PC-3 (cell line): ENCODE measurements around the gene CACNA2D2. TPM values are rescaled to one million over a fixed set of nuclear protein-coding genes. Genes with fewer than 3 reads are reported as not detected.
A peak's percentile ranks its signal among the peaks of the same experiment; 100 is the strongest.

Experiments
- ATAC-seq: fragments of 200-7000 bp; cut with Tn5 transposase; 2 replicates; pipeline ENCODE4 v1.9.1; 2020; ENCODE audit warnings: mild to moderate bottlenecking, moderate library complexity
- BruUV-seq: library from RNA; stranded (reverse); fragments of 400-500 nt; replicated peaks from 2 replicates; lab custom pipeline; 2021; lab: Mats Ljungman, UMichigan
- CTCF ChIA-PET: fragments of 300-600 bp; sonication (Branson Sonifier 250); formaldehyde crosslinking; loops from one replicate; lab custom pipeline; 2022; ENCODE audit warnings: antibody characterized with exemption; lab: Charles Lee
- POLR2A ChIA-PET: fragments of 300-600 bp; sonication (Branson Sonifier 250); formaldehyde crosslinking; loops from one replicate; lab custom pipeline; 2022; ENCODE audit warnings: antibody characterized with exemption; ENCODE audit not compliant: unreplicated experiment; lab: Charles Lee
- DNase-seq: peaks from one replicate; pipeline ENCODE4 v3.0.0-alpha.2; 2015
- H2AFZ ChIP-seq: fragments of 300-600 bp; sonication (generic); 2 replicates; pipeline ENCODE4 v1.6.0; 2016; ENCODE audit warnings: antibody characterized with exemption, low read length
- H3F3A ChIP-seq: fragments of 300-600 bp; sonication (generic); one replicate; pipeline ENCODE4 v1.6.0; 2017; ENCODE audit warnings: antibody characterized with exemption, low read length, control low read depth, mild to moderate bottlenecking; ENCODE audit not compliant: unreplicated experiment
- H3K27ac ChIP-seq: fragments of 300-600 bp; sonication (generic); 2 replicates; pipeline ENCODE4 v1.5.1; 2016; ENCODE audit warnings: mild to moderate bottlenecking, low read length
- H3K27me3 ChIP-seq: fragments of 300-600 bp; sonication (generic); 2 replicates; pipeline ENCODE4 v1.6.1; 2016; ENCODE audit warnings: low read length, mixed read lengths
- H3K36me3 ChIP-seq: fragments of 300-600 bp; sonication (generic); 2 replicates; pipeline ENCODE4 v1.6.1; 2016; ENCODE audit warnings: low read depth, mixed run types, low read length, mixed read lengths
- H3K4me1 ChIP-seq: fragments of 300-600 bp; sonication (generic); 2 replicates; pipeline ENCODE4 v1.5.1; 2016; ENCODE audit warnings: low read length; ENCODE audit not compliant: insufficient read depth
- H3K4me2 ChIP-seq: fragments of 300-600 bp; sonication (generic); 2 replicates; pipeline ENCODE4 v1.6.0; 2016; ENCODE audit warnings: low read length
- H3K4me3 ChIP-seq: fragments of 300-600 bp; sonication (generic); 2 replicates; pipeline ENCODE4 v1.5.1; 2016; ENCODE audit warnings: mild to moderate bottlenecking, low read length, mixed read lengths
- H3K79me2 ChIP-seq: fragments of 300-600 bp; sonication (generic); 2 replicates; pipeline ENCODE4 v1.6.1; 2017; ENCODE audit warnings: low read length, mixed read lengths
- H3K9ac ChIP-seq: fragments of 300-600 bp; sonication (generic); 2 replicates; pipeline ENCODE4 v1.6.0; 2016; ENCODE audit warnings: mild to moderate bottlenecking, low read length
- H3K9me2 ChIP-seq: fragments of 300-600 bp; sonication (generic); replicated peaks from 2 replicates; pipeline ENCODE4 v1.6.1; 2016; ENCODE audit warnings: mixed run types, low read length, mixed read lengths
- H3K9me3 ChIP-seq: fragments of 300-600 bp; sonication (generic); 2 replicates; pipeline ENCODE4 v1.6.1; 2016; ENCODE audit warnings: low read length, mixed read lengths
- H4K20me1 ChIP-seq: fragments of 300-600 bp; sonication (generic); 2 replicates; pipeline ENCODE4 v1.6.1; 2016; ENCODE audit warnings: low read length, mixed read lengths
- EZH2 ChIP-seq: fragments of 300-600 bp; sonication (generic); IDR thresholded peaks from one replicate; pipeline ENCODE4 v1.6.1; 2017; ENCODE audit warnings: antibody characterized with exemption, mild to moderate bottlenecking, low read length; ENCODE audit not compliant: unreplicated experiment
- EZH2phosphoT487 ChIP-seq: fragments of 300-600 bp; sonication (generic); IDR thresholded peaks from 2 replicates; pipeline ENCODE4 v1.6.1; 2018; ENCODE audit warnings: mild to moderate bottlenecking, antibody characterized with exemption, low read length, borderline replicate concordance
- intact Hi-C: fragments of 100-400 bp; cut with micrococcal nuclease; formaldehyde crosslinking; loops from 2 replicates; pipeline ENCODE4 v1.9.0; 2023
- total RNA-seq: library from RNA; depleted of rRNA; stranded (reverse); fragments of >200 nt; gene quantifications from 2 replicates; pipeline ENCODE4 v1.2.3, GENCODE V29; 2014
- TF ChIP-seq, protein P1 (sequence below): fragments of 300-600 bp; sonication (generic); conservative IDR thresholded peaks from 2 replicates; pipeline ENCODE4 v1.5.1; 2017; ENCODE audit warnings: antibody characterized with exemption, low read depth, mild to moderate bottlenecking, low read length

The CACNA2D2 gene
- total RNA-seq, 1 experiment from 2014 or later, result 0.44 TPM

DNA sequence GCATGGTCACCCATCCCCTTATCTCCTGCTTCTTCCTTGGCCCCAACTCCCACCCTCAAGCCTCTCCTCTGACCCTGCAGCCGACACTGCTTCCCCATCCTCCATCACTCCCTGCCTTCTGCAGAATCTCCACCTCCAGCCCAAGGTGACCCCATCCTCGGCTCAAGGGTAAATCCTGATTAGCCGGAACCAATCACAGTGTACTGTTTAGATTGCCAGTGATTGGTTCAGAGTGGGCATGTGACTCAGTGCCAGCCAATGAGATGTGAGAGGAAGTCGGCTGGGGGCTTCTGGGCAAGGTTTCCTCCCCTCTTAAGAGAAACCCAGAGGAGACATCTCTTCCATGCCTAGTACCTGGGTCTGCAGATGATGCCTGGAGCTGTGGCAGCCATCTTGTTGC is 10.3 kb downstream of the CACNA2D2 start:
- no peak for TF ChIP-seq EZH2
- TF ChIP-seq, protein P1, sequence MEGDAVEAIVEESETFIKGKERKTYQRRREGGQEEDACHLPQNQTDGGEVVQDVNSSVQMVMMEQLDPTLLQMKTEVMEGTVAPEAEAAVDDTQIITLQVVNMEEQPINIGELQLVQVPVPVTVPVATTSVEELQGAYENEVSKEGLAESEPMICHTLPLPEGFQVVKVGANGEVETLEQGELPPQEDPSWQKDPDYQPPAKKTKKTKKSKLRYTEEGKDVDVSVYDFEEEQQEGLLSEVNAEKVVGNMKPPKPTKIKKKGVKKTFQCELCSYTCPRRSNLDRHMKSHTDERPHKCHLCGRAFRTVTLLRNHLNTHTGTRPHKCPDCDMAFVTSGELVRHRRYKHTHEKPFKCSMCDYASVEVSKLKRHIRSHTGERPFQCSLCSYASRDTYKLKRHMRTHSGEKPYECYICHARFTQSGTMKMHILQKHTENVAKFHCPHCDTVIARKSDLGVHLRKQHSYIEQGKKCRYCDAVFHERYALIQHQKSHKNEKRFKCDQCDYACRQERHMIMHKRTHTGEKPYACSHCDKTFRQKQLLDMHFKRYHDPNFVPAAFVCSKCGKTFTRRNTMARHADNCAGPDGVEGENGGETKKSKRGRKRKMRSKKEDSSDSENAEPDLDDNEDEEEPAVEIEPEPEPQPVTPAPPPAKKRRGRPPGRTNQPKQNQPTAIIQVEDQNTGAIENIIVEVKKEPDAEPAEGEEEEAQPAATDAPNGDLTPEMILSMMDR, result no peak
- TF ChIP-seq EZH2phosphoT487, result no peak
- Histone ChIP-seq H3K36me3 (no peaks in the 10 kb centered on the region), H4K20me1 (no peaks in the 10 kb centered on the region), H3K9me3 (no peaks in the 10 kb centered on the region), H3K9ac (no peak overlapping the region), H3K4me2 (no peak overlapping the region), H3K4me1 (no peaks in the 10 kb centered on the region), H3K79me2 (no peaks in the 10 kb centered on the region), H3K27ac (no peak overlapping the region), H3K9me2 (no peaks in the 10 kb centered on the region), H3K27me3 (no peaks in the 10 kb centered on the region), H3F3A (no peaks in the 10 kb centered on the region), H3K4me3 (no peak overlapping the region), H2AFZ (no peak overlapping the region)
- CTCF ChIA-PET, result no interaction called here
- no TSS peak for BruUV-seq
- ATAC-seq (no peak), DNase-seq (no peak)
- intact Hi-C loops, result no loop called here
- POLR2A ChIA-PET, result no interaction called here

DNA sequence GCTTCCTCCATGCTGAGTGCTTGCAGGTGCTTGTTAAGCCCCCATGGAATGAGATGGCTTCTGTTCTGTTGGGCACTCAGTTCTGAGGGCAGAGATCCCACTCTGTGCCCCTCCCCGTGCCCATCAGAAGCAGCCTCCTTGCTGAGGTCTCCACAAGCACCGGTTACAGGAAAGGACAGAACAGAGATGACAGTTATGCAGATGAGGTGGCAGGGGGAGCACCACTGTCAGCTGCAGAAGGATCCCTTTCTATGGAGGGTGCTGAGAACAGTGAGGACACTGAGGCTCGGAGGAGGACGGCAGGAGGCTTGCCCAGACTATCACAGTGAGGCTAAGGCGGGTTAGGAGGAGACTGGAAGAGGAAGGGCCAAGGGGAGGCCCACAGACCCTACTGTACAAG is 12.4 kb downstream of the CACNA2D2 start:
- Histone ChIP-seq H3K9me3 (no peaks in the 10 kb centered on the region), H3K9ac (no peak overlapping the region), H3K4me3 (no peak overlapping the region), H2AFZ (no peak overlapping the region), H3K36me3 (no peaks in the 10 kb centered on the region), H3K79me2 (no peaks in the 10 kb centered on the region), H3K27ac (no peak overlapping the region), H3K27me3 (no peaks in the 10 kb centered on the region), H3K4me1 (peaks cover 6% of the 10 kb centered on the region; the same call in 1 of the 2 replicates), H3K4me2 (no peak overlapping the region), H4K20me1 (no peaks in the 10 kb centered on the region), H3F3A (no peaks in the 10 kb centered on the region), H3K9me2 (no peaks in the 10 kb centered on the region)
- no TSS peak for BruUV-seq
- no peak for ATAC-seq
- CTCF ChIA-PET, result no interaction called here
- TF ChIP-seq EZH2 (no peak), EZH2phosphoT487 (no peak)
- TF ChIP-seq, protein P1, result no peak
- DNase-seq, result no peak
- POLR2A ChIA-PET, result no interaction called here
- intact Hi-C loops, result no loop called here

DNA sequence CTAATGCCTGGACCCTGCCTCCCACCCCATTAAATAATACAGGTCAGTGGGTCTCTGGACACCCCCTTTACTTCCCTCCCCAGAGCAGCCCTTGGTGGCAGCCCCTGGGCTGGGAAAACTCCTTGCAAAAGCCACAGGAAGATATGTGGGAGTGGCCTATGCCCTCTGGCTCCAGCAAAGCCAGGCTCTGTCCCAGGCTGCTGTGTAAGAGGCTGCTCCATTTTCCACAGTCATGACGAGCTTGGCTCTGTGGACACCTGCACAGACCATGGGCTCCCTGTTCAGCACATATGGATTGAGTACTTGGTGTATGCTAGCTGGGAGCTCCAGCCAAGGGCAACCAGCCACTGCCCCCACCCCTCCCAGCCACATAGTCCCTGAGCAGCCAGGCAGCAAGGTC is 13.0 kb downstream of the CACNA2D2 start:
- BruUV-seq, result no TSS peak
- H3K9me3 ChIP-seq, result no peaks in the 10 kb centered on the region
- DNase-seq (no peak), ATAC-seq (peak; percentile 30; the same call in 1 of the 2 replicates)
- ChIA-PET POLR2A (no interaction called here), CTCF (interaction anchor here (0.5 kb wide), 1 partner anchor 28 kb away, joined by 9 read pairs; no protein-coding TSS in a partner anchor)
- no peak overlapping the region for H3K27ac ChIP-seq
- no peak overlapping the region for H3K4me3 ChIP-seq
- no peaks in the 10 kb centered on the region for H3K36me3 ChIP-seq
- H3K79me2 ChIP-seq, result no peaks in the 10 kb centered on the region
- H3K9me2 ChIP-seq, result no peaks in the 10 kb centered on the region
- no peak overlapping the region for H2AFZ ChIP-seq
- no peak overlapping the region for H3K4me2 ChIP-seq
- TF ChIP-seq EZH2phosphoT487 (no peak), EZH2 (no peak)
- TF ChIP-seq, protein P1, result no peak
- H3K4me1 ChIP-seq, result peaks cover 8% of the 10 kb centered on the region; the same call in 1 of the 2 replicates
- no peaks in the 10 kb centered on the region for H3F3A ChIP-seq
- no peaks in the 10 kb centered on the region for H3K27me3 ChIP-seq
- intact Hi-C loops, result no loop called here
- H3K9ac ChIP-seq, result no peak overlapping the region
- no peaks in the 10 kb centered on the region for H4K20me1 ChIP-seq
